ENCODE results near the gene CDKAL1.
A peak's percentile ranks its signal among the peaks of the same experiment; 100 is the strongest.

The CDKAL1 gene

GRCh38 chr6:20946022-20946421 lies 411.8 kb downstream of the CDKAL1 start:
- H3K4me3 ChIP-seq (replicated peaks; ENCODE audit: insufficient read depth, low read length): no peak overlapping the region
- no peak for TF ChIP-seq REST (IDR thresholded peaks at IDR 0.05; ENCODE audit: insufficient replicate concordance, low read depth)
- no peak for TF ChIP-seq SPI1 (IDR thresholded peaks at IDR 0.05; ENCODE audit: borderline replicate concordance, low read depth)
- TF ChIP-seq GABPA (IDR thresholded peaks at IDR 0.05; ENCODE audit: low read depth): no peak
- no peak for TF ChIP-seq POLR2AphosphoS5 (IDR thresholded peaks at IDR 0.05; ENCODE audit: low read depth)
- TF ChIP-seq CTCF (IDR thresholded peaks at IDR 0.05; ENCODE audit: insufficient read depth, low read length): no peak
- H3K27me3 ChIP-seq (ENCODE audit: insufficient read depth, poor library complexity, severe bottlenecking): no peaks in the 10 kb centered on the region
- no peak overlapping the region for H3K27ac ChIP-seq (replicated peaks)
- DNase-seq (ENCODE audit: low read depth in 1 of 2, low spot score in 1 of 2): peak; percentile 7 to 12

GRCh38 chr6:20946890-20947289 lies 412.6 kb downstream of the CDKAL1 start:
- no peak overlapping the region for H3K4me3 ChIP-seq (replicated peaks; ENCODE audit: insufficient read depth, low read length)
- H3K27ac ChIP-seq (replicated peaks): no peak overlapping the region
- DNase-seq (ENCODE audit: low read depth in 1 of 2, low spot score in 1 of 2): no peak
- TF ChIP-seq GABPA (IDR thresholded peaks at IDR 0.05; ENCODE audit: low read depth) (no peak), SPI1 (IDR thresholded peaks at IDR 0.05; ENCODE audit: borderline replicate concordance, low read depth) (no peak), POLR2AphosphoS5 (IDR thresholded peaks at IDR 0.05; ENCODE audit: low read depth) (no peak), CTCF (IDR thresholded peaks at IDR 0.05; ENCODE audit: insufficient read depth, low read length) (no peak), REST (IDR thresholded peaks at IDR 0.05; ENCODE audit: insufficient replicate concordance, low read depth) (no peak)
- no peaks in the 10 kb centered on the region for H3K27me3 ChIP-seq (ENCODE audit: insufficient read depth, poor library complexity, severe bottlenecking)

- TF ChIP-seq POLR2AphosphoS5 (IDR thresholded peaks at IDR 0.05; ENCODE audit: low read depth): no peak
- no peak overlapping the region for H3K4me3 ChIP-seq (replicated peaks; ENCODE audit: insufficient read depth, low read length)
- no peaks in the 10 kb centered on the region for H3K27me3 ChIP-seq (ENCODE audit: insufficient read depth, poor library complexity, severe bottlenecking)
- H3K27ac ChIP-seq (replicated peaks): no peak overlapping the region
- no peak for DNase-seq (ENCODE audit: low read depth in 1 of 2, low spot score in 1 of 2)
Observed at GRCh38 chr6:20947977-20948376, 413.7 kb downstream of the CDKAL1 start.

GRCh38 chr6:20948556-20948955 lies 414.3 kb downstream of the CDKAL1 start:
- TF ChIP-seq CTCF (IDR thresholded peaks at IDR 0.05; ENCODE audit: insufficient read depth, low read length) (no peak), GABPA (IDR thresholded peaks at IDR 0.05; ENCODE audit: low read depth) (no peak), POLR2AphosphoS5 (IDR thresholded peaks at IDR 0.05; ENCODE audit: low read depth) (no peak), REST (IDR thresholded peaks at IDR 0.05; ENCODE audit: insufficient replicate concordance, low read depth) (no peak), SPI1 (IDR thresholded peaks at IDR 0.05; ENCODE audit: borderline replicate concordance, low read depth) (no peak)
- H3K27me3 ChIP-seq (ENCODE audit: insufficient read depth, poor library complexity, severe bottlenecking): no peaks in the 10 kb centered on the region
- no peak overlapping the region for H3K4me3 ChIP-seq (replicated peaks; ENCODE audit: insufficient read depth, low read length)
- H3K27ac ChIP-seq (replicated peaks): no peak overlapping the region
- no peak for DNase-seq (ENCODE audit: low read depth in 1 of 2, low spot score in 1 of 2)
